HepG2 (cell line): ENCODE measurements around the gene IMPDH1. TPM values are rescaled to one million over a fixed set of nuclear protein-coding genes. Genes with fewer than 3 reads are reported as not detected.
A peak's percentile ranks its signal among the peaks of the same experiment; 100 is the strongest.

Experiments used
- AKNA ChIP-seq: sonication (generic); formaldehyde crosslinking; IDR thresholded peaks from 2 replicates; pipeline ENCODE4 v1.4.0; 2020; ENCODE audit warnings: missing genetic modification reagents, borderline replicate concordance
- CAMTA2 ChIP-seq: sonication (generic); formaldehyde crosslinking; IDR thresholded peaks from 2 replicates; pipeline ENCODE4 v1.4.0; 2020; ENCODE audit warnings: mild to moderate bottlenecking, missing genetic modification reagents, borderline replicate concordance
- CEBPB ChIP-seq: IDR thresholded peaks from 2 replicates; pipeline ENCODE4 v1.6.1; 2011; ENCODE audit warnings: low read depth, low read length, improper control_type of control experiment, borderline replicate concordance
- CHD4 ChIP-seq: fragments of 200-600 bp; sonication (generic); IDR thresholded peaks from 2 replicates; pipeline ENCODE4 v1.7.0; 2017; ENCODE audit warnings: mild to moderate bottlenecking, low read length, borderline replicate concordance
- EHMT2 ChIP-seq: fragments of 200-600 bp; sonication (generic); IDR thresholded peaks from 2 replicates; pipeline ENCODE4 v1.7.0; 2017; ENCODE audit warnings: antibody characterized with exemption, low read depth, low read length, borderline replicate concordance
- ETS1 ChIP-seq: sonication (generic); formaldehyde crosslinking; IDR thresholded peaks from 2 replicates; pipeline ENCODE4 v1.4.0; 2020; ENCODE audit warnings: missing genetic modification reagents
- MATR3 ChIP-seq: sonication (generic); formaldehyde crosslinking; IDR thresholded peaks from 2 replicates; pipeline ENCODE4 v1.4.0; 2020; ENCODE audit warnings: missing genetic modification reagents
- MAZ ChIP-seq, 2 experiments: sonication (generic) in 1 of 2; formaldehyde crosslinking in 1 of 2; IDR thresholded peaks; 2 replicates each; pipeline versions ENCODE4 v1.5.0 to v1.6.1; 2012 to 2020; ENCODE audit warnings: low read depth in 2 of 2, mild to moderate bottlenecking in 2 of 2, borderline replicate concordance in 1 of 2, improper control_type of control experiment in 1 of 2, low read length in 1 of 2, missing genetic modification reagents in 1 of 2, moderate library complexity in 1 of 2
- MEF2D ChIP-seq: sonication (generic); formaldehyde crosslinking; IDR thresholded peaks from 2 replicates; pipeline ENCODE4 v1.5.1; 2020; ENCODE audit warnings: mild to moderate bottlenecking, missing genetic modification reagents
- MTA3 ChIP-seq: sonication (generic); formaldehyde crosslinking; IDR thresholded peaks from 2 replicates; pipeline ENCODE4 v1.4.0; 2020; ENCODE audit warnings: missing genetic modification reagents
- NAIF1 ChIP-seq: sonication (generic); formaldehyde crosslinking; IDR thresholded peaks from 2 replicates; pipeline ENCODE4 v1.5.0; 2020; ENCODE audit warnings: mild to moderate bottlenecking, missing genetic modification reagents, borderline replicate concordance
- POGZ ChIP-seq: sonication (generic); formaldehyde crosslinking; IDR thresholded peaks from 2 replicates; pipeline ENCODE4 v1.4.0; 2020; ENCODE audit warnings: mild to moderate bottlenecking, missing genetic modification reagents
- RXRA ChIP-seq: sonication (generic); formaldehyde crosslinking; IDR thresholded peaks from 2 replicates; pipeline ENCODE4 v1.5.1; 2020; ENCODE audit warnings: missing genetic modification reagents
- ZNF20 ChIP-seq: sonication (generic); formaldehyde crosslinking; IDR thresholded peaks from 2 replicates; pipeline ENCODE4 v1.4.0; 2020; ENCODE audit warnings: mild to moderate bottlenecking, moderate library complexity, missing genetic modification reagents
- ZNF232 ChIP-seq: sonication (generic); formaldehyde crosslinking; IDR thresholded peaks from 2 replicates; pipeline ENCODE4 v1.4.0; 2020; ENCODE audit warnings: missing genetic modification reagents, borderline replicate concordance
- ZNF292 ChIP-seq: sonication (generic); formaldehyde crosslinking; IDR thresholded peaks from 2 replicates; pipeline ENCODE4 v1.8.1; 2022; ENCODE audit warnings: mild to moderate bottlenecking, low read depth, missing genetic modification reagents, borderline replicate concordance
- ZNF337 ChIP-seq: sonication (generic); formaldehyde crosslinking; IDR thresholded peaks from 2 replicates; pipeline ENCODE4 v1.5.1; 2020; ENCODE audit warnings: missing genetic modification reagents, low read depth, mild to moderate bottlenecking, borderline replicate concordance
- ZNF562 ChIP-seq: sonication (generic); formaldehyde crosslinking; IDR thresholded peaks from 2 replicates; pipeline ENCODE4 v1.8.0; 2022; ENCODE audit warnings: missing genetic modification reagents, borderline replicate concordance
- ZNF670 ChIP-seq: sonication (generic); formaldehyde crosslinking; IDR thresholded peaks from 2 replicates; pipeline ENCODE4 v1.8.0; 2022; ENCODE audit warnings: mild to moderate bottlenecking, missing genetic modification reagents, borderline replicate concordance
- ZNF691 ChIP-seq: sonication (generic); formaldehyde crosslinking; IDR thresholded peaks from 2 replicates; pipeline ENCODE4 v1.4.0; 2020; ENCODE audit warnings: missing genetic modification reagents, low read depth, mild to moderate bottlenecking, borderline replicate concordance
- ZSCAN20 ChIP-seq: sonication (generic); formaldehyde crosslinking; IDR thresholded peaks from 2 replicates; pipeline ENCODE4 v1.4.0; 2020; ENCODE audit warnings: missing genetic modification reagents, mild to moderate bottlenecking, borderline replicate concordance
- polyA plus RNA-seq, 8 experiments: library from polyadenylated mRNA; depleted of rRNA in 3 of 8; stranded (reverse) in 7 of 8; unstranded in 1 of 8; fragments of >200 nt; fragmentation: Illumina TruSeq in 4 of 8; extraction: Trizol in 4 of 8; gene quantifications; 2 replicates each; pipeline versions ENCODE4 v1.2.1 to v1.2.3, GENCODE V29; 2011 to 2016; ENCODE audit warnings: low read depth in 4 of 8, missing spikeins in 1 of 8, mixed read lengths in 1 of 8; ENCODE audit not compliant: insufficient read depth in 1 of 8
- total RNA-seq, 5 experiments: library from RNA; depleted of rRNA; stranded (reverse); fragments of >200 nt; fragmentation: Illumina TruSeq; extraction: Trizol; gene quantifications; 2 replicates each; pipeline ENCODE4 v1.2.3, GENCODE V29; 2016; ENCODE audit warnings: low read depth in 1 of 5

The IMPDH1 gene
- total and polyA plus RNA-seq, 2 of the 13 experiments (the other 11 are each of a cell fraction or from before 2014, with no cell fraction given): 22.8 to 34.0 TPM

GRCh38 chr7:128455543-128456254, 45.9 kb upstream of the IMPDH1 start, which contains the start of gene HILPDA (continued):
- TF ChIP-seq ZNF691 (CRISPR knock-in tag) (0 out of 2 replicates have a peak, but pooled peaks have one; percentile 44), CEBPB (no peak), ZNF232 (CRISPR knock-in tag) (peak; percentile 27; the same call in 1 of the 2 replicates), ZNF670 (CRISPR knock-in tag) (peak; percentile 92), ETS1 (CRISPR knock-in tag) (no peak), RXRA (CRISPR knock-in tag) (no peak; the same call in 1 of the 2 replicates), MEF2D (CRISPR knock-in tag) (peak; percentile 24; the same call in 1 of the 2 replicates), NAIF1 (CRISPR knock-in tag) (no peak), MTA3 (CRISPR knock-in tag) (no peak), AKNA (CRISPR knock-in tag) (no peak), CHD4 (no peak), ZSCAN20 (CRISPR knock-in tag) (no peak), MAZ (IDR thresholded peaks at IDR 0.05; ENCODE audit: borderline replicate concordance, low read depth, low read length) (0 out of 2 replicates have a peak, but pooled peaks have one; percentile 38), MAZ (CRISPR knock-in tag; IDR thresholded peaks at IDR 0.05; ENCODE audit: low read depth) (peak; percentile 62), MATR3 (CRISPR knock-in tag) (no peak), ZNF562 (CRISPR knock-in tag) (no peak), ZNF337 (CRISPR knock-in tag) (peak; percentile 83; the same call in 1 of the 2 replicates), CAMTA2 (CRISPR knock-in tag) (no peak), POGZ (peak; percentile 80), ZNF20 (CRISPR knock-in tag) (no peak), ZNF292 (CRISPR knock-in tag) (no peak), EHMT2 (no peak)
